ENCODE results near the gene ARMC9. TPM values are rescaled to one million over a fixed set of nuclear protein-coding genes. Genes with fewer than 3 reads are reported as not detected.

Gene ARMC9
- total and polyA plus RNA-seq, 2 of the 13 experiments (the other 11 are each of a cell fraction or from before 2014, with no cell fraction given): 9.1 to 12.8 TPM

DNA sequence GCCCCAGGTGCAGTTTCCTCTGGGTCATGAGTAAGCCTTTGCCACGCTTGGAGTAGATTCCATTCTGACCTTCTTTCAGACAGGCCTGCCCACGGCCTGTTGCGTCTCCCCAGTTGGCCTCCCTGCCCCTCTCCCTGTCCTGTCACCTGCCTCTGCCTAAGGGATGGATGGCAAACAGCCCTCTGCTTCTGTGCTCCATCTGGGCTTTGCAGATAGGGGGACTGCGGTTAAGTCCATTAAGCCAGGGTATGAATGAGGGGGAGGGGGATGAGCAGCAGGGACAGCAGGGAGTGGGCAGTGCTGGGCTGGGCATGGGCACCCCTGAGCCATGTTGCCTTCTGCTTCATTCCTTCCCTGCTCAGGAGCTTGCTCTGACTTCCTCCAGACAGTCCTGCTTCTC lies 159.5 kb downstream of the ARMC9 start:
- 90% methylated on average over 4 of the region's 4 CpGs for WGBS (ENCODE audit: low lambda C conversion rate)
- DNase-seq (ENCODE audit: low spot score) (no peak), ATAC-seq (no peak), FAIRE-seq (no peak)
- no peaks in the 10 kb centered on the region for H3K79me2 ChIP-seq (ENCODE audit: insufficient read depth, low read length)
- no peaks in the 10 kb centered on the region for H3K27me3 ChIP-seq (ENCODE audit: control insufficient read depth in 1 of 2, insufficient read depth in 2 of 2, low read length in 2 of 2)
- ChIA-PET CTCF (ENCODE audit: low intra/inter-chr PET ratio, low total read pairs) (no interaction called here), POLR2A (no interaction called here)
- H3K36me3 ChIP-seq (replicated peaks in 1 of 2; ENCODE audit: control insufficient read depth in 1 of 2, insufficient read depth in 2 of 2, low read length in 2 of 2): no peaks in the 10 kb centered on the region
- TF ChIP-seq MYNN (CRISPR knock-in tag; IDR thresholded peaks at IDR 0.05; ENCODE audit: low read depth): no peak
- TF ChIP-seq NR1H2 (CRISPR knock-in tag; IDR thresholded peaks at IDR 0.05; ENCODE audit: borderline replicate concordance, low read depth): no peak
- TF ChIP-seq ZNF430 (CRISPR knock-in tag; IDR thresholded peaks at IDR 0.05): no peak
- TF ChIP-seq, protein P1, sequence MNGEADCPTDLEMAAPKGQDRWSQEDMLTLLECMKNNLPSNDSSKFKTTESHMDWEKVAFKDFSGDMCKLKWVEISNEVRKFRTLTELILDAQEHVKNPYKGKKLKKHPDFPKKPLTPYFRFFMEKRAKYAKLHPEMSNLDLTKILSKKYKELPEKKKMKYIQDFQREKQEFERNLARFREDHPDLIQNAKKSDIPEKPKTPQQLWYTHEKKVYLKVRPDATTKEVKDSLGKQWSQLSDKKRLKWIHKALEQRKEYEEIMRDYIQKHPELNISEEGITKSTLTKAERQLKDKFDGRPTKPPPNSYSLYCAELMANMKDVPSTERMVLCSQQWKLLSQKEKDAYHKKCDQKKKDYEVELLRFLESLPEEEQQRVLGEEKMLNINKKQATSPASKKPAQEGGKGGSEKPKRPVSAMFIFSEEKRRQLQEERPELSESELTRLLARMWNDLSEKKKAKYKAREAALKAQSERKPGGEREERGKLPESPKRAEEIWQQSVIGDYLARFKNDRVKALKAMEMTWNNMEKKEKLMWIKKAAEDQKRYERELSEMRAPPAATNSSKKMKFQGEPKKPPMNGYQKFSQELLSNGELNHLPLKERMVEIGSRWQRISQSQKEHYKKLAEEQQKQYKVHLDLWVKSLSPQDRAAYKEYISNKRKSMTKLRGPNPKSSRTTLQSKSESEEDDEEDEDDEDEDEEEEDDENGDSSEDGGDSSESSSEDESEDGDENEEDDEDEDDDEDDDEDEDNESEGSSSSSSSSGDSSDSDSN (CRISPR knock-in tag; IDR thresholded peaks at IDR 0.05): no peak
- TF ChIP-seq, protein P2, sequence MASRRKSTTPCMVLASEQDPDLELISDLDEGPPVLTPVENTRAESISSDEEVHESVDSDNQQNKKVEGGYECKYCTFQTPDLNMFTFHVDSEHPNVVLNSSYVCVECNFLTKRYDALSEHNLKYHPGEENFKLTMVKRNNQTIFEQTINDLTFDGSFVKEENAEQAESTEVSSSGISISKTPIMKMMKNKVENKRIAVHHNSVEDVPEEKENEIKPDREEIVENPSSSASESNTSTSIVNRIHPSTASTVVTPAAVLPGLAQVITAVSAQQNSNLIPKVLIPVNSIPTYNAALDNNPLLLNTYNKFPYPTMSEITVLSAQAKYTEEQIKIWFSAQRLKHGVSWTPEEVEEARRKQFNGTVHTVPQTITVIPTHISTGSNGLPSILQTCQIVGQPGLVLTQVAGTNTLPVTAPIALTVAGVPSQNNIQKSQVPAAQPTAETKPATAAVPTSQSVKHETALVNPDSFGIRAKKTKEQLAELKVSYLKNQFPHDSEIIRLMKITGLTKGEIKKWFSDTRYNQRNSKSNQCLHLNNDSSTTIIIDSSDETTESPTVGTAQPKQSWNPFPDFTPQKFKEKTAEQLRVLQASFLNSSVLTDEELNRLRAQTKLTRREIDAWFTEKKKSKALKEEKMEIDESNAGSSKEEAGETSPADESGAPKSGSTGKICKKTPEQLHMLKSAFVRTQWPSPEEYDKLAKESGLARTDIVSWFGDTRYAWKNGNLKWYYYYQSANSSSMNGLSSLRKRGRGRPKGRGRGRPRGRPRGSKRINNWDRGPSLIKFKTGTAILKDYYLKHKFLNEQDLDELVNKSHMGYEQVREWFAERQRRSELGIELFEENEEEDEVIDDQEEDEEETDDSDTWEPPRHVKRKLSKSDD (CRISPR knock-in tag; IDR thresholded peaks at IDR 0.05; ENCODE audit: low read depth): no peak
- TF ChIP-seq, protein P3, sequence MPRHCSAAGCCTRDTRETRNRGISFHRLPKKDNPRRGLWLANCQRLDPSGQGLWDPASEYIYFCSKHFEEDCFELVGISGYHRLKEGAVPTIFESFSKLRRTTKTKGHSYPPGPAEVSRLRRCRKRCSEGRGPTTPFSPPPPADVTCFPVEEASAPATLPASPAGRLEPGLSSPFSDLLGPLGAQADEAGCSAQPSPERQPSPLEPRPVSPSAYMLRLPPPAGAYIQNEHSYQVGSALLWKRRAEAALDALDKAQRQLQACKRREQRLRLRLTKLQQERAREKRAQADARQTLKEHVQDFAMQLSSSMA (CRISPR knock-in tag; IDR thresholded peaks at IDR 0.05): no peak
- TF ChIP-seq, protein P4, sequence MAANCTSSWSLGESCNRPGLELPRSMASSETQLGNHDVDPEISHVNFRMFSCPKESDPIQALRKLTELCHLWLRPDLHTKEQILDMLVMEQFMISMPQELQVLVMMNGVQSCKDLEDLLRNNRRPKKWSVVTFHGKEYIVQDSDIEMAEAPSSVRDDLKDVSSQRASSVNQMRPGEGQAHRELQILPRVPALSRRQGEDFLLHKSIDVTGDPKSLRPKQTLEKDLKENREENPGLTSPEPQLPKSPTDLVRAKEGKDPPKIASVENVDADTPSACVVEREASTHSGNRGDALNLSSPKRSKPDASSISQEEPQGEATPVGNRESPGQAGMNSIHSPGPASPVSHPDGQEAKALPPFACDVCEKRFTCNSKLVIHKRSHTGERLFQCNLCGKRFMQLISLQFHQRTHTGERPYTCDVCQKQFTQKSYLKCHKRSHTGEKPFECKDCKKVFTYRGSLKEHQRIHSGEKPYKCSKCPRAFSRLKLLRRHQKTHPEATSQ (CRISPR knock-in tag; IDR thresholded peaks at IDR 0.05; ENCODE audit: borderline replicate concordance): no peak
- no peak for TF ChIP-seq MBNL3 (CRISPR knock-in tag; conservative IDR thresholded peaks at IDR 0.05)
- TF ChIP-seq, protein P5, sequence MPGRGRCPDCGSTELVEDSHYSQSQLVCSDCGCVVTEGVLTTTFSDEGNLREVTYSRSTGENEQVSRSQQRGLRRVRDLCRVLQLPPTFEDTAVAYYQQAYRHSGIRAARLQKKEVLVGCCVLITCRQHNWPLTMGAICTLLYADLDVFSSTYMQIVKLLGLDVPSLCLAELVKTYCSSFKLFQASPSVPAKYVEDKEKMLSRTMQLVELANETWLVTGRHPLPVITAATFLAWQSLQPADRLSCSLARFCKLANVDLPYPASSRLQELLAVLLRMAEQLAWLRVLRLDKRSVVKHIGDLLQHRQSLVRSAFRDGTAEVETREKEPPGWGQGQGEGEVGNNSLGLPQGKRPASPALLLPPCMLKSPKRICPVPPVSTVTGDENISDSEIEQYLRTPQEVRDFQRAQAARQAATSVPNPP (CRISPR knock-in tag; IDR thresholded peaks at IDR 0.05): no peak
- no peak for TF ChIP-seq GATA4 (IDR thresholded peaks at IDR 0.05; ENCODE audit: borderline replicate concordance, low read depth)
- TF ChIP-seq, protein P6, sequence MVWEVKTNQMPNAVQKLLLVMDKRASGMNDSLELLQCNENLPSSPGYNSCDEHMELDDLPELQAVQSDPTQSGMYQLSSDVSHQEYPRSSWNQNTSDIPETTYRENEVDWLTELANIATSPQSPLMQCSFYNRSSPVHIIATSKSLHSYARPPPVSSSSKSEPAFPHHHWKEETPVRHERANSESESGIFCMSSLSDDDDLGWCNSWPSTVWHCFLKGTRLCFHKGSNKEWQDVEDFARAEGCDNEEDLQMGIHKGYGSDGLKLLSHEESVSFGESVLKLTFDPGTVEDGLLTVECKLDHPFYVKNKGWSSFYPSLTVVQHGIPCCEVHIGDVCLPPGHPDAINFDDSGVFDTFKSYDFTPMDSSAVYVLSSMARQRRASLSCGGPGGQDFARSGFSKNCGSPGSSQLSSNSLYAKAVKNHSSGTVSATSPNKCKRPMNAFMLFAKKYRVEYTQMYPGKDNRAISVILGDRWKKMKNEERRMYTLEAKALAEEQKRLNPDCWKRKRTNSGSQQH (CRISPR knock-in tag; IDR thresholded peaks at IDR 0.05; ENCODE audit: low read depth): no peak
- TF ChIP-seq ZNF317 (CRISPR knock-in tag; IDR thresholded peaks at IDR 0.05): no peak
- no peak for TF ChIP-seq ZNF441 (CRISPR knock-in tag; IDR thresholded peaks at IDR 0.05; ENCODE audit: borderline replicate concordance)
- no peak for TF ChIP-seq ZNF572 (CRISPR knock-in tag; IDR thresholded peaks at IDR 0.05)
- in situ Hi-C loops (cut with HindIII; ENCODE audit: extremely low pct_ligation_motif_present, low pct_unique_long_range_greater_than_20kb) (no loop called here), intact Hi-C loops (cut with micrococcal nuclease; ENCODE audit: unreplicated experiment) (loop anchor here (2.0 kb wide), 1 partner anchor 55 kb away; no protein-coding TSS in a partner anchor)
- H3K9me3 ChIP-seq (ENCODE audit: low read length): no peaks in the 10 kb centered on the region
- no peak overlapping the region for H3K4me3 ChIP-seq (replicated peaks in 1 of 3; ENCODE audit: insufficient read depth in 1 of 3, low read depth in 2 of 3, low read length in 3 of 3)
- no peak overlapping the region for H2AFZ ChIP-seq (ENCODE audit: low read length)
- no TSS peak for BruUV-seq (replicated peaks)
- no peak overlapping the region for H3K4me2 ChIP-seq (ENCODE audit: low read depth, low read length)
- no peak overlapping the region for H3K9ac ChIP-seq (ENCODE audit: insufficient read depth, low read depth, low read length)
- no peaks in the 10 kb centered on the region for H4K20me1 ChIP-seq (ENCODE audit: insufficient read depth, low read length)
- no peaks in the 10 kb centered on the region for H3K4me1 ChIP-seq (ENCODE audit: insufficient read depth, low read length)
- no peak overlapping the region for H3K27ac ChIP-seq (ENCODE audit: extremely low read length, insufficient read depth, low read length)

All from HepG2 (cell line).